ENCODE measurements around the gene PCNA.

GRCh38 chr20:5150226-5151076, 30.7 kb upstream of the PCNA start:
- TF ChIP-seq, protein P1, sequence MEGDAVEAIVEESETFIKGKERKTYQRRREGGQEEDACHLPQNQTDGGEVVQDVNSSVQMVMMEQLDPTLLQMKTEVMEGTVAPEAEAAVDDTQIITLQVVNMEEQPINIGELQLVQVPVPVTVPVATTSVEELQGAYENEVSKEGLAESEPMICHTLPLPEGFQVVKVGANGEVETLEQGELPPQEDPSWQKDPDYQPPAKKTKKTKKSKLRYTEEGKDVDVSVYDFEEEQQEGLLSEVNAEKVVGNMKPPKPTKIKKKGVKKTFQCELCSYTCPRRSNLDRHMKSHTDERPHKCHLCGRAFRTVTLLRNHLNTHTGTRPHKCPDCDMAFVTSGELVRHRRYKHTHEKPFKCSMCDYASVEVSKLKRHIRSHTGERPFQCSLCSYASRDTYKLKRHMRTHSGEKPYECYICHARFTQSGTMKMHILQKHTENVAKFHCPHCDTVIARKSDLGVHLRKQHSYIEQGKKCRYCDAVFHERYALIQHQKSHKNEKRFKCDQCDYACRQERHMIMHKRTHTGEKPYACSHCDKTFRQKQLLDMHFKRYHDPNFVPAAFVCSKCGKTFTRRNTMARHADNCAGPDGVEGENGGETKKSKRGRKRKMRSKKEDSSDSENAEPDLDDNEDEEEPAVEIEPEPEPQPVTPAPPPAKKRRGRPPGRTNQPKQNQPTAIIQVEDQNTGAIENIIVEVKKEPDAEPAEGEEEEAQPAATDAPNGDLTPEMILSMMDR (IDR thresholded peaks at IDR 0.05) = no peak
- no peak for TF ChIP-seq EZH2 (IDR thresholded peaks at IDR 0.05; ENCODE audit: borderline replicate concordance, insufficient read depth, low read depth, low read length, poor library complexity, severe bottlenecking)

Measured in B cell (primary cell).